Fibroblast of lung (primary cell): ENCODE data around the gene SAMD8.
"Not testable (repeated sequence)": the region's sequence is repeated elsewhere in the genome, so short reads cannot be mapped to it uniquely, and the experiment has no call there.

Source experiments
- EZH2 ChIP-seq: IDR thresholded peaks from 2 replicates; pipeline ENCODE4 v1.5.1; 2012; ENCODE audit warnings: low read length, control low read depth, mild to moderate bottlenecking; ENCODE audit errors: missing control alignments
- TF ChIP-seq, protein P1 (sequence below), 2 donors: IDR thresholded peaks in 1 of 2; conservative IDR thresholded peaks in 1 of 2; 1 replicate in 1 of 2; 2 replicates in 1 of 2; pipeline ENCODE4 v1.5.1; 2011 to 2012; ENCODE audit warnings: low read length in 2 of 2, control low read depth in 1 of 2, inconsistent platforms in 1 of 2, low read depth in 1 of 2, mild to moderate bottlenecking in 1 of 2

DNA sequence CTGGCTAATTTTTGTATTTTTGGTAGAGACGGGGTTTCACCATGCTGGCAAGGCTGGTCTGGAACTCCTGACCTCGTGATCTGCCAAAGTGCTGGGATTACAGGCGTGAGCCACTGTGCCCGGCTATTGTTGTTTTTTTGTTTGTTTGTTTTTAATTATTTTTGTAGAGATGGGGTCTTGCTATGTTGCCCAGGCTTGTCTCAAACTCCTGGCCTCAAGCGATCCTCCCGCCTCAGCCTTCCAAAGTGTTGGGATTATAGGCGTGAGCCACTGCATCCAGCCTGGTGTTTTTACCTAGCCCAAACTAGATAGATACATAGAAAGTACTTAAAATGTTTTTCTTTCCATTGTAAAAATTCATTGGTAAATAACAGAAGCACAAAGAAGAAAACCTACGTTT, 110.0 kb downstream of the SAMD8 start:
- TF ChIP-seq, protein P1, sequence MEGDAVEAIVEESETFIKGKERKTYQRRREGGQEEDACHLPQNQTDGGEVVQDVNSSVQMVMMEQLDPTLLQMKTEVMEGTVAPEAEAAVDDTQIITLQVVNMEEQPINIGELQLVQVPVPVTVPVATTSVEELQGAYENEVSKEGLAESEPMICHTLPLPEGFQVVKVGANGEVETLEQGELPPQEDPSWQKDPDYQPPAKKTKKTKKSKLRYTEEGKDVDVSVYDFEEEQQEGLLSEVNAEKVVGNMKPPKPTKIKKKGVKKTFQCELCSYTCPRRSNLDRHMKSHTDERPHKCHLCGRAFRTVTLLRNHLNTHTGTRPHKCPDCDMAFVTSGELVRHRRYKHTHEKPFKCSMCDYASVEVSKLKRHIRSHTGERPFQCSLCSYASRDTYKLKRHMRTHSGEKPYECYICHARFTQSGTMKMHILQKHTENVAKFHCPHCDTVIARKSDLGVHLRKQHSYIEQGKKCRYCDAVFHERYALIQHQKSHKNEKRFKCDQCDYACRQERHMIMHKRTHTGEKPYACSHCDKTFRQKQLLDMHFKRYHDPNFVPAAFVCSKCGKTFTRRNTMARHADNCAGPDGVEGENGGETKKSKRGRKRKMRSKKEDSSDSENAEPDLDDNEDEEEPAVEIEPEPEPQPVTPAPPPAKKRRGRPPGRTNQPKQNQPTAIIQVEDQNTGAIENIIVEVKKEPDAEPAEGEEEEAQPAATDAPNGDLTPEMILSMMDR (conservative IDR thresholded peaks at IDR 0.05 in 1 of 2, IDR thresholded peaks at IDR 0.05 in 1 of 2; ENCODE audit: low read depth in 1 of 2, low read length in 2 of 2): not testable (repeated sequence)
- not testable (repeated sequence) for TF ChIP-seq EZH2
